Measurements from ENCODE around the gene CMIP.
"Not testable (repeated sequence)": the region's sequence is repeated elsewhere in the genome, so short reads cannot be mapped to it uniquely, and the experiment has no call there.

Gene CMIP

GRCh38 chr16:81444448-81445121, at the start of gene CMIP:
Gene CMIP (plus strand): TSS chr16:81444808.
- H3K4me1 ChIP-seq (ENCODE audit: control insufficient read depth in 1 of 2, insufficient read depth in 2 of 2, low read length in 2 of 2): peaks cover 17 to 32% of the 10 kb centered on the region in 2 donors
- peak within 1 kb of the TSS; percentile 76 to 94 for H3K4me3 ChIP-seq (ENCODE audit: low read depth in 1 of 2, low read length in 2 of 2)
- peak within 1 kb of the TSS; percentile 94 for H3K27ac ChIP-seq (ENCODE audit: low read length)
- H3K36me3 ChIP-seq (ENCODE audit: control insufficient read depth in 1 of 2, insufficient read depth in 2 of 2, low read length in 2 of 2): no peaks in the 10 kb centered on the region
- H3K9me3 ChIP-seq (ENCODE audit: control insufficient read depth in 1 of 2, low read length in 2 of 2): no peaks in the 10 kb centered on the region
- H3K27me3 ChIP-seq (ENCODE audit: low read depth, low read length): no peaks in the 10 kb centered on the region

- H3K4me1 ChIP-seq (ENCODE audit: control insufficient read depth in 1 of 2, insufficient read depth in 2 of 2, low read length in 2 of 2): no peaks in the 10 kb centered on the region
- H3K36me3 ChIP-seq (ENCODE audit: control insufficient read depth in 1 of 2, insufficient read depth in 2 of 2, low read length in 2 of 2): peaks cover 0 to 3% of the 10 kb centered on the region in 2 donors
- no peaks in the 10 kb centered on the region for H3K27me3 ChIP-seq (ENCODE audit: low read depth, low read length)
- no peak overlapping the region for H3K27ac ChIP-seq (ENCODE audit: low read length)
- H3K9me3 ChIP-seq (ENCODE audit: control insufficient read depth in 1 of 2, low read length in 2 of 2): no peaks in the 10 kb centered on the region
- no peak overlapping the region for H3K4me3 ChIP-seq (ENCODE audit: low read depth in 1 of 2, low read length in 2 of 2)
Measured at GRCh38 chr16:81394966-81395655, 49.5 kb upstream of the CMIP start.

DNA sequence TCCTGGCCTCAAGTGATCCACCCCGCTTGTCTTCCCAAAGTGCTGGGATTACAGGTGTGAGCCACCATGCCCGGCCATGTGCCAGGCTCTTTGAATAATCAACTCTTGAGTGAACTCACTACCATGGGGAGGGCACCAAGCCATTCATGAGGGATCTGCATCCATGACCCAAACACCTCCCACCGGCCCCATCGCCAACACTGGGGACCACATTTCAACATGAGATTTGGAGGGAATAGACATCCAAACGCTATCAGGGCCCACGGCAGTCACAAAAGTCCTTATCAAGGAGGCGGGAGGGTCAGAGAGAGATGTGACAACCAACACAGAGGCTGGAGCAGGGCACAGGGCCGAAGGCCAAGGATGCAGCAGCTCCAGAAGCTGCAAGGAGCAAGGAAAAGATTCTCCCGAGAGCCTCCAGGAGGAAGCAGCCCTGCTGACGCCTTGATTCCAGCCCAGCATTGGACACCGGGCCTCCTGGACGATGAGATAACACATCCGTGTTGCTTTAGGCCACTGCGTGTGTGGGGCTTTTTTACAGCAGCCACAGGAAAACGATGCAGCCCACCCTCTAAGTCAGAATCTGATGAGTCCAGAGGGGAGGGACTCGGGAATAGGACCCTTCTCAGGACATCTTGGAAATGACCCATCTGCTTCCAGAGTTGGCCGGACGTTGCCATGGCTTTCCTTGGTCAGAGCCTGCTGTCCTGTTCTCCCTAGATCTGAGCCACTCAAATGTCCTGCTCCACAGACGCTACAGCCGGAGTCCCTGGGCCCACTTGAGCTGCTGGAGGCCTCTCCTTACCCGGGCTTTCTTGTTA, 47.3 kb upstream of the CMIP start:
- Histone ChIP-seq H3K27ac (ENCODE audit: low read length) (no peak overlapping the region), H3K4me3 (ENCODE audit: low read depth in 1 of 2, low read length in 2 of 2) (no peak overlapping the region)

DNA sequence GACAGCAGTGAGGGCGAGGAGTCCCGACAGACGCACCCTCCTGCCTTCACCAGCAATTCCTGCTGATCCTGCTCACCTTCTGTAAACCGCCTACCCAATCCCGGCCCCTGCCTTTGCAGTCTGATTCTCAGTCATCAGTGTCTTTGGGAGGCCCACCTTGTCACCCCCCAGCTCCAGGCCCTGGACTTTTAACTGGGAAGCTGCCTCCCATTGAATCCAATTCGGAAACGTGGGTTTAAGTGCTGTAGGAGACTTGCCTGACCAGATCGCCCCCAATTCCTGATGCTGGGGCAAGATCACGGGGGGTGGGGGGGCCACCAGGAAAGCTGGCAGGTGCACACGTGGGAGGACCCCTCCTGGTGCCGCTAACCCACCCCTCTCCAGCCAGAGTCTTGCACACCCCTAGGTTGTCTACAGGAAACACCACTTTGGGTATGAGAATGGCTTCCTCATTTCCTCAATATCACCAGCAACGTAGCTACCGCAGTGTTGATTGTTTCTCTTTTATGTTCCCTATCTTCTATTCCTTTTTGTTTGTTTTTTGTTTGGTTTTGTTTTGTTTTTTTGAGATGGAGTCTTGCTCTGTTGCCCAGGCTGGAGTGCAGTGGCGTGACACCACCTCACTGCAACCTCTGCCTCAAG, 46.6 kb upstream of the CMIP start:
- no peaks in the 10 kb centered on the region for H3K9me3 ChIP-seq (ENCODE audit: control insufficient read depth in 1 of 2, low read length in 2 of 2)
- no peak overlapping the region for H3K27ac ChIP-seq (ENCODE audit: low read length)
- no peaks in the 10 kb centered on the region for H3K36me3 ChIP-seq (ENCODE audit: control insufficient read depth in 1 of 2, insufficient read depth in 2 of 2, low read length in 2 of 2)
- H3K4me1 ChIP-seq (ENCODE audit: control insufficient read depth in 1 of 2, insufficient read depth in 2 of 2, low read length in 2 of 2): no peaks in the 10 kb centered on the region
- H3K4me3 ChIP-seq (ENCODE audit: low read depth in 1 of 2, low read length in 2 of 2): no peak overlapping the region
- H3K27me3 ChIP-seq (ENCODE audit: low read depth, low read length): no peaks in the 10 kb centered on the region

More for the DNA sequence above, 47.3 kb upstream of the CMIP start:
- H3K36me3 ChIP-seq (ENCODE audit: control insufficient read depth in 1 of 2, insufficient read depth in 2 of 2, low read length in 2 of 2): no peaks in the 10 kb centered on the region
- no peaks in the 10 kb centered on the region for H3K4me1 ChIP-seq (ENCODE audit: control insufficient read depth in 1 of 2, insufficient read depth in 2 of 2, low read length in 2 of 2)
- no peaks in the 10 kb centered on the region for H3K27me3 ChIP-seq (ENCODE audit: low read depth, low read length)
- no peaks in the 10 kb centered on the region for H3K9me3 ChIP-seq (ENCODE audit: control insufficient read depth in 1 of 2, low read length in 2 of 2)

DNA sequence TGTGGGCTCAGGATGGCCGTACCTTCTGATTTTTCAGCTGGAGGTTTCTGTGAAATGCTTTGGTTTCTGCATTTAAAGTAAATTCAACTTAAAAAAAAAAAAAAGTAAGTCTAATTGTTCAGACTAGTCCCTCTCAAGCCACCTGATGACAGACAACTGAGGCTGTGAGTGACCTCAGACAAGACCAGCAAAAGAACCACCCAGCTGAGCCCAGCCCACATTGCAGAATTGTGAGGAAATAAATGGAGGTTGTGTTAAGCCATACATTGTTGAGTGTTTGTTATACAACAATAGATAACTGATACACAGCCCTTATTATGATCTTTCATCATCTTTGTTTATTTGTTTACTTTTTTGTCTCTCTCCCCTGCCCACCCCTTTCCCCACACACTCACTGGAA, 44.7 kb upstream of the CMIP start:
- no peaks in the 10 kb centered on the region for H3K9me3 ChIP-seq (ENCODE audit: control insufficient read depth in 1 of 2, low read length in 2 of 2)
- no peaks in the 10 kb centered on the region for H3K27me3 ChIP-seq (ENCODE audit: low read depth, low read length)
- no peak overlapping the region for H3K27ac ChIP-seq (ENCODE audit: low read length)
- no peak overlapping the region for H3K4me3 ChIP-seq (ENCODE audit: low read depth in 1 of 2, low read length in 2 of 2)
- peaks cover 0 to 4% of the 10 kb centered on the region in 2 donors for H3K4me1 ChIP-seq (ENCODE audit: control insufficient read depth in 1 of 2, insufficient read depth in 2 of 2, low read length in 2 of 2)
- no peaks in the 10 kb centered on the region for H3K36me3 ChIP-seq (ENCODE audit: control insufficient read depth in 1 of 2, insufficient read depth in 2 of 2, low read length in 2 of 2)

- no peak overlapping the region for H3K4me3 ChIP-seq (ENCODE audit: low read depth in 1 of 2, low read length in 2 of 2)
- no peaks in the 10 kb centered on the region for H3K9me3 ChIP-seq (ENCODE audit: control insufficient read depth in 1 of 2, low read length in 2 of 2)
- peaks cover 0 to 4% of the 10 kb centered on the region in 2 donors for H3K4me1 ChIP-seq (ENCODE audit: control insufficient read depth in 1 of 2, insufficient read depth in 2 of 2, low read length in 2 of 2)
- H3K27me3 ChIP-seq (ENCODE audit: low read depth, low read length): no peaks in the 10 kb centered on the region
- H3K27ac ChIP-seq (ENCODE audit: low read length): no peak overlapping the region
- no peaks in the 10 kb centered on the region for H3K36me3 ChIP-seq (ENCODE audit: control insufficient read depth in 1 of 2, insufficient read depth in 2 of 2, low read length in 2 of 2)
Measured at GRCh38 chr16:81401035-81401950, 43.3 kb upstream of the CMIP start.

- Histone ChIP-seq H3K27ac (ENCODE audit: low read length) (no peak overlapping the region), H3K4me3 (ENCODE audit: low read depth in 1 of 2, low read length in 2 of 2) (peak overlapping the region in 1 of 2 donors; percentile 5), H3K9me3 (ENCODE audit: control insufficient read depth in 1 of 2, low read length in 2 of 2) (no peaks in the 10 kb centered on the region), H3K36me3 (ENCODE audit: control insufficient read depth in 1 of 2, insufficient read depth in 2 of 2, low read length in 2 of 2) (no peaks in the 10 kb centered on the region), H3K27me3 (ENCODE audit: low read depth, low read length) (no peaks in the 10 kb centered on the region), H3K4me1 (ENCODE audit: control insufficient read depth in 1 of 2, insufficient read depth in 2 of 2, low read length in 2 of 2) (peaks cover 0 to 4% of the 10 kb centered on the region in 2 donors)
Measured at GRCh38 chr16:81403208-81403600, 41.4 kb upstream of the CMIP start.

- no peak overlapping the region for H3K27ac ChIP-seq (ENCODE audit: low read length)
Measured at GRCh38 chr16:81403601-81404391, 40.8 kb upstream of the CMIP start.

DNA sequence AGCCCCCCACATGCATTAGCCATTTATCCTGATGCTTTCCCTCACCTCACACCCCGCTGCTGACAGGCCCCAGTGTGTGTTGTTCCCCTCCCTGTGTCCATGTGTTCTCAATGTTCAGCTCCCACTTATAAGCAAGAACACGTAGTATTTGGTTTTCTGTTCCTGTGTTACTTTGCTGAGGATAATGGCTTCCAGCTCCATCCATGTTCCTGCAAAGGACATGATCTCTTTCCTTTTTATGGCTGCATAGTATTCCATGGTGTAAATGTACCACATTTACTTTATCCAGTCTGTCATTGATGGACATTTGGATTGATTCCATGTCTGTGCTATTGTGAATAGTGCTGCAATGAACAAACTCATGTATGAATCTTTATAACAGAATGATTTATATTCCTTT, 39.6 kb upstream of the CMIP start:
- H3K27ac ChIP-seq (ENCODE audit: low read length); H3K4me1 ChIP-seq (ENCODE audit: control insufficient read depth in 1 of 2, insufficient read depth in 2 of 2, low read length in 2 of 2): not testable (repeated sequence)

More at GRCh38 chr16:81403601-81404391, 40.8 kb upstream of the CMIP start:
- H3K27me3 ChIP-seq (ENCODE audit: low read depth, low read length): no peaks in the 10 kb centered on the region
- peaks cover 0 to 4% of the 10 kb centered on the region in 2 donors for H3K4me1 ChIP-seq (ENCODE audit: control insufficient read depth in 1 of 2, insufficient read depth in 2 of 2, low read length in 2 of 2)
- peak overlapping the region in 1 of 2 donors; percentile 5 for H3K4me3 ChIP-seq (ENCODE audit: low read depth in 1 of 2, low read length in 2 of 2)
- H3K9me3 ChIP-seq (ENCODE audit: control insufficient read depth in 1 of 2, low read length in 2 of 2): no peaks in the 10 kb centered on the region
- H3K36me3 ChIP-seq (ENCODE audit: control insufficient read depth in 1 of 2, insufficient read depth in 2 of 2, low read length in 2 of 2): no peaks in the 10 kb centered on the region

GRCh38 chr16:81405702-81406113, 38.9 kb upstream of the CMIP start:
- H3K36me3 ChIP-seq (ENCODE audit: control insufficient read depth in 1 of 2, insufficient read depth in 2 of 2, low read length in 2 of 2): no peaks in the 10 kb centered on the region
- peaks cover 0 to 4% of the 10 kb centered on the region in 2 donors for H3K4me1 ChIP-seq (ENCODE audit: control insufficient read depth in 1 of 2, insufficient read depth in 2 of 2, low read length in 2 of 2)
- no peaks in the 10 kb centered on the region for H3K27me3 ChIP-seq (ENCODE audit: low read depth, low read length)
- no peaks in the 10 kb centered on the region for H3K9me3 ChIP-seq (ENCODE audit: control insufficient read depth in 1 of 2, low read length in 2 of 2)
- no peak overlapping the region for H3K4me3 ChIP-seq (ENCODE audit: low read depth in 1 of 2, low read length in 2 of 2)
- no peak overlapping the region for H3K27ac ChIP-seq (ENCODE audit: low read length)

More for the DNA sequence above, 39.6 kb upstream of the CMIP start:
- H3K36me3 ChIP-seq (ENCODE audit: control insufficient read depth in 1 of 2, insufficient read depth in 2 of 2, low read length in 2 of 2); H3K27me3 ChIP-seq (ENCODE audit: low read depth, low read length); H3K9me3 ChIP-seq (ENCODE audit: control insufficient read depth in 1 of 2, low read length in 2 of 2); H3K4me3 ChIP-seq (ENCODE audit: low read depth in 1 of 2, low read length in 2 of 2): not testable (repeated sequence)

Data from muscle layer of duodenum (tissue), 2 donors.